ENCODE data around the gene TRAF1. TPM values are rescaled to one million over a fixed set of nuclear protein-coding genes. Genes with fewer than 3 reads are reported as not detected.

TRAF1 gene
- total and polyA plus RNA-seq, 10 of the 15 experiments (the other 5 are each of a cell fraction or from before 2014, with no cell fraction given) = 13.8 to 163 (median 128) TPM

- TF ChIP-seq IRF3 (IDR thresholded peaks at IDR 0.05) (no peak), ATF2 (IDR thresholded peaks at IDR 0.05; ENCODE audit: low read length) (no peak), BCLAF1 (IDR thresholded peaks at IDR 0.05) (no peak), ZNF384 (IDR thresholded peaks at IDR 0.05; ENCODE audit: borderline replicate concordance, low read depth, low read length) (no peak), NFYA (IDR thresholded peaks at IDR 0.05; ENCODE audit: borderline replicate concordance, low read depth, low read length) (no peak), ZZZ3 (IDR thresholded peaks at IDR 0.05; ENCODE audit: control insufficient read depth, insufficient read length, low read depth) (no peak), SUZ12 (IDR thresholded peaks at IDR 0.05; ENCODE audit: unreplicated experiment) (no peak), FOS (IDR thresholded peaks at IDR 0.05; ENCODE audit: borderline replicate concordance, extremely low read depth, insufficient read length) (no peak), RCOR1 (conservative IDR thresholded peaks at IDR 0.05; ENCODE audit: low read depth, low read length) (no peak), SMAD1 (IDR thresholded peaks at IDR 0.05; ENCODE audit: low read depth, partially characterized antibody) (no peak), HSF1 (IDR thresholded peaks at IDR 0.05; ENCODE audit: low read depth, low read length) (no peak), JUNB (IDR thresholded peaks at IDR 0.05) (no peak), PKNOX1 (IDR thresholded peaks at IDR 0.05) (peak; percentile 75), POU2F2 (IDR thresholded peaks at IDR 0.05; ENCODE audit: borderline replicate concordance, low read depth, low read length) (no peak), CBX5 (IDR thresholded peaks at IDR 0.05; ENCODE audit: low read depth) (no peak), RELA (IDR thresholded peaks at IDR 0.05; ENCODE audit: borderline replicate concordance, partially characterized antibody) (no peak)
Measured at GRCh38 chr9:120915854-120916470, 10.6 kb downstream of the TRAF1 start (continued).
